NCI-H2171 treated with DMSO at 0.1 percent for 48 hours (cell line): Measurements from ENCODE around the gene MMP12.

Experiments
- DNase-seq: peaks from one replicate; lab custom pipeline; 2025; lab: John Stamatoyannopoulos, UW

Gene MMP12

DNA sequence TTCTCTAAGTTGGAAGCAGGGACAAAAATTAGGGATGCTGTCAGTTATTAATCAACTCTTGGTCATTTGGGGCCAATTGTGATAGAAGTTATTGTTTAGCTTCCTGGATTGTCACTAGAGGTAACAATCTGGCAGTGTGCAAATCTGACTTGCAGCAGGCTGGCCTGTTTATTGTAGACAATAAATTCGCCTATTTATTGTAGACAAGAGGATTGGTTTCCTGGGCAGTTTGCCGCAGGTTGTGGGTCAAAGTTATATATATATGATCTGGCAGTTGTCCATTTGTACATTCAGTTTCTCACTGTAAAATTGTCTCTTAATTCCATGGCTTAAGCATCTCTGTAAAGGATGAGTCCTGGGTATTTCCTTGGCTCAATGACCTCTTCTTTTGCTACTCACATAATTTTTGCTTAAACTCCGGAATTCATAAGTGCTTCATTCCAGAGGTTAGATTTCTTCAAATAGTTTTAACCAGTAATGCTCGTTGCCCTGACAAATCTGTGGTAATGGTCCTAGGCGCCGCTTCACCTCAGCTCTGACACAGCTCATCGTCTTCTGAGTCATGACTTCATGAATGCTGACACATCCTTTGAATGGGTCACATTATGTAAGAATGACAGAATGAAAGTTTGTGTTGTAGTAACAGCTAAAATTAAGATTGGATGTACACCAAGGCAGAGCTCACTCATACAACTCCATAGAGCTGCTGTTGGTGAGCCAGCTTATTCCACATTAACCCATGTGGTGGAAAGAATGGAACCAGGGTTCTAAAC is 23.6 kb downstream of the MMP12 start:
- DNase-seq = no peak

DNA sequence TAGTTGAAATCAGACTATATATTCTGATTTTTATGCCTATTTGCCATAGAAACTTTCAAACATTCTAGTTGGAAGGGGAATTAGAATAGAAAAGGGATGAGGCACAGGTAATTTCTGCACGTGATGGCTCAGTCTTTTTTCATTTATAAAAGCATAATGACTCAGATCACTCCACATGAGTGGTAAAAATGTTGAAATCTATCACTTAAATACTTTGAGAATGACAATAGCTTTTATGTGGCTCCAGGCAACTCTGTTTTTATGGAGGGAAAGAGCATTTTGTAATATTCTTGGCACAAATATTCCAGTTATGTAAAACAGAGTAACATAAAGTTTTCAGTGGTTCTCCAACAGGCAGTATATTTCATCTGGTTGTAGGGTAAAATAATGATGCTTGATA is 25.5 kb downstream of the MMP12 start:
- no peak for DNase-seq

- DNase-seq = no peak
Measured at GRCh38 chr11:102846292-102846691, 28.5 kb downstream of the MMP12 start.

DNA sequence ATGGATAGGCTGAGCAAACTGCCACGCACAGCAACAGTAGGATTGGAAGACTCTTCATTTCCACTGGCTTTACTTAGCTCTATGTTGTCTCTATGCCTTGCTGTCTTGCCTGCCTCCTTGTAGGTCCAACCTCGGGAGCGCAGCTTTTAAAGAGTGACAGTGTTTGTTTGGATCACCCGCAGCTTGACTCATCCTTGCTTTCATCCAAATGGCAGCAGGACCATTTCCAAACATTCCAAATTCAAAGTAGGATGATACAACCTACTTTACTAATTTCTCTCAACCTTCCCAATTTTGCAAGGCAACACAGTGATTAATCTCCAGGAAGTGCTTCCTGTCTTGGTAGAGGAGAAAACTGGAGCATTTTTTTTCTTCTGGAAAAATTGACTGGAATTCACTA is 31.3 kb downstream of the MMP12 start, which contains the start of gene MMP3:
MMP3 (minus strand) TSS at position 121 of the 400 bp plus-strand sequence; CDS start at position 58, 63 bp downstream.
- no peak for DNase-seq

GRCh38 chr11:102842930-102843329 is 31.9 kb downstream of the MMP12 start:
- no peak for DNase-seq

DNA sequence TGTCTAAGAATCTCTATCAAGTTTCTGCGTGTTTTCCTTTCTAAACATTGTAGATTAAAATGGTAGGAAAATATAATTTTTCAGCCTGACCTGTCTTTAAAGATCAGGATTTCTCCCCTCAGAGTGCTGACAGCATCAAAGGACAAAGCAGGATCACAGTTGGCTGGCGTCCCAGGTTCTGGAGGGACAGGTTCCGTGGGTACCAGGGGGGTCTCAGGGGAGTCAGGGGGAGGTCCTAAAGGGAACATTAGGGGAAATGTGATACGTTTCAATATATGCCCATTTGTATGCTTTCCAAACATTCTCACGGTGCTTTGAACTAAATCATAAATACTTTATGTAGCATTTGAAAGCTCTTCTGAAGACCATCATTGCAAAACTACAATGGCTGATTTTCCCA is 34.8 kb downstream of the MMP12 start:
- no peak for DNase-seq

GRCh38 chr11:102837646-102838045 is 37.1 kb downstream of the MMP12 start:
- DNase-seq = no peak

DNA sequence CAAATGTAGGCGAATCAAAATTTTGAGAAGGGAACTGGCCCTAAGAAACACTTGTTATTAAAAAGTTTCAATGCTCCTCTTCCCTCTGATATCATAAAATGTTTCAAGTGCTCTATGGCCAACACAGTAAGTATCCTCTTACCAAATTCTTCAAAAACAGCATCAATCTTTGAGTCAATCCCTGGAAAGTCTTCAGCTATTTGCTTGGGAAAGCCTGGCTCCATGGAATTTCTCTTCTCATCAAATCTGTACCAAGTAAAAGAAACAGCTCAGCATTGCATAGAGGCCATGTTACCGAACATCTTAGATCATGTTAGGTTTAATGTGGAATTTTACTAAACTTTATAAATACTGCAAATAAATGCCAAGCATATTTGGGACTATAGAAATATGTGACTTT is 37.6 kb downstream of the MMP12 start:
- DNase-seq = no peak

DNA sequence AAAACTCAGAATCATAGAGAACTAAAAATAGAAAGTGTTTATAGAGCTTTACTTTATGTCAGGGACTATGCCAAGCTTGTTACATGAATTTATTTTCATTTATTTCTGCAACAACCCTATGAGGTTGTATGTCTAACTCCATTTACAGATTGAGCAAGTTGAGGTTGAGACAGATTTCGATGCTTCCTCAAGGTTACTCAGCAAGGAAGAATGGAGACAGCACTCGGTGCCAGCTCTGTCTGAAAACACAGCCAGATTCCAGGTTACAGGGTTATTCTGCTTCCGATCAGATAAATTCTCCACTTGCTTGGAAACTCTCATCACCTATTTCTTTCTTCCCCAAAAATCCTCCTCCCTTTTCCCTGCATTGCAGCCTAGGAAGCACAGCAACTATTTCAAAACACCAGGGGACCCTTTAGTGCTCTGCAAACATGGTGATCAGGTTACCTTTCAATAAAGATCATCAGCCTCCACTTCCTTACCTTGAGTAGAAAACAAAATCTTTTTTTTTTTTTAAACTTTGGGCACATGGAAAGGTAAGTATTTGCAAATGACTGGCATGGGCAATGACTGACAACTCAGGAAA is 38.4 kb downstream of the MMP12 start:
- DNase-seq = no peak

GRCh38 chr11:102833731-102834130 is 41.1 kb downstream of the MMP12 start:
- DNase-seq = no peak

- DNase-seq = no peak
Measured at GRCh38 chr11:102832612-102833011, 42.2 kb downstream of the MMP12 start.

DNA sequence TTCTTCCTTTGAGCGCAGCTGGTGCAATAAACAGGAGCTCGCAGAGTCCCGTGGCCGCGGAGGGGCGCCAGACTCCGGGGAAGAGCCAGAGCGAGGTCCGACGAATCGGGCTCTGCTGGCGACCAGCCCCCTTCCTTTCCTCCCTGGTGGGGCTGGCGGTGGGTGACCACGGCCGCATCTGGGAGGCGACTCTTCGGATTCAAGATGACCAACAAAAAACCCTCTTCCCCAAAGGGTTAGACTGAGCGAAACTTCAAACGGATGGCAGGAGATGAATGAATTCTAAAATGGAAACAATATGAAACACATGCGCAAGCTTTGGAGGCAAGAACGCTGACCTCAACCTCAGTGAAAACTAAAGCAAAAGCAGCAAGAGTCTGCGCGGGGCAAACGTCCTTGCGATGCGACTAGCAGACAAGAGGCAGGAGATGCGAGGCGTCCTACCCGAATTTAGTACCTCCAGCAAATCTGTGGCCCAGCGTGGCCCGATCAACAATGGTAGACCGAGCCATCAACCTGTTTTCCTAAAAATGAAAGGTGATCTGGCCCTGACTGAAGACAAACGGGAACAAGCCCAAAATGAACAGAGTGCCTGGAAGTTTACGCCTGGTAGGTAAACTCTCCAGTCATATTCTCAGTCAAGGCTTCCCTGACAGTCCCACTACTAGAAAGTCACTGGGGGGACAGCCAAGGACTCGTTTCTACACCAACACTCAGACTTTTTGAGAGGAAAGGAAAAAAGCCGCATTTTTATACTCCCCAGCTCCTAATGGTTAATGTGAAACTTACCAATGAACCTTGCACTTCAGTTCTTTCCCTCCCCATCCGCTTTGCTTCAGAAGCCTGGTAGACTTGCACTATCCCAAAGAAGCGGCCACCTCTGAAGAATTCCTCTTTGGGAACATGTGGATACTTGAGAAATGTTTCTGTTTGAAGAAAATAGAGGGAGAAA is 43.0 kb downstream of the MMP12 start:
- no peak for DNase-seq

DNA sequence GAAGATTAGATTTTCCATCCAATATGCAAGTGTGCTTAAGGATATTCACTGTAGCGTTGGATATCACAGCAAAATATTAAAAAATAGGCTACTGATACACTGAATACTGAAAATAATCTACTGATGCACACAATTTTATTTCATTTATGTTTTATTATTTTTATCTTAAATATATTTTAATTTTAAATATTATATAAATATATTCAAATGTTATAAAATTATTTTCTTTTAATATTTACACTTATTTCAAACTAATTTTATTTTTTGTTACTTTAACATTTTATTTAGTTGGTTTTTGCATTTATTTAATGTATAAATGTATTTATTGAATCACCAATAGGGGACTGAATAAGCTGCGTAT is 43.7 kb downstream of the MMP12 start:
- DNase-seq = no peak

- no peak for DNase-seq
Measured at GRCh38 chr11:102830001-102830727, 44.6 kb downstream of the MMP12 start.

- DNase-seq = no peak
Measured at GRCh38 chr11:102829316-102830000, 45.3 kb downstream of the MMP12 start.

DNA sequence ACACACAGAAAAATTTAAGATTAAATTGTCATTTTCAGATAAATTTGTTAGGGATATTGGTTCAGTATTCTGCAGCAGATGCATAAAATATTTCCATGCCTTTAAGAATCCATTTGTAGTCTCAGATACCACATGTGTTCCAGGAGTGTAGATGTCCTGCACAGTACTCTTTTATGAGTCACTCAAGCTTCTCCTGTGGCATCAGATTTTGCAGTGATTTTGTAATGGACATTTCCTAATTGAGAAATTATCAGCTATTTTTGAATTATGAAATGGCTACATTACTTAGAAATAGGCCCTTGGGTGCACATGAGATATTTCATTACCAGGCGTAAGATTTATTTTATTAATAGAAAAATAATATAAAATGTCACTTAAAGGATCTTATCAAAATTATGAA is 50.2 kb downstream of the MMP12 start:
- no peak for DNase-seq

DNA sequence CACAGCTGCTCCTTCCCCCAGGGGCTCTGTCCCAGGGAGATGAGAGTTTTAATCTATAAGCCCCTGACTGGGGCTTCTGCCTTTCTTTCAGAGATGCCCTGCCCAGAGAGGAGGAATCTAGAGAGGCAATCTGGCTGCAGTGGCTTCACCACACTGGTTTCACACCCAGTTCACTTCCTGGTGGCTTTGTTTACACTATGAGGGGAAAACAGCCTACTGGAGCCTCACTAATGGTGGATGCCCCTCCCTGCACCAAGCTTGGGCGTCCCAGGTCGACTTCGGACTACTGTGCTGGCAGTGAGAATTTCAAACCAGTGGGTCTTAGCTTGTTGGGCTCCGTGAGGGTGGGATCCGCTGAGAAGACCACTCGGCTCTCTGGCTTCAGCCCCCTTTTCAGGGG is 55.3 kb downstream of the MMP12 start:
- no peak for DNase-seq

DNA sequence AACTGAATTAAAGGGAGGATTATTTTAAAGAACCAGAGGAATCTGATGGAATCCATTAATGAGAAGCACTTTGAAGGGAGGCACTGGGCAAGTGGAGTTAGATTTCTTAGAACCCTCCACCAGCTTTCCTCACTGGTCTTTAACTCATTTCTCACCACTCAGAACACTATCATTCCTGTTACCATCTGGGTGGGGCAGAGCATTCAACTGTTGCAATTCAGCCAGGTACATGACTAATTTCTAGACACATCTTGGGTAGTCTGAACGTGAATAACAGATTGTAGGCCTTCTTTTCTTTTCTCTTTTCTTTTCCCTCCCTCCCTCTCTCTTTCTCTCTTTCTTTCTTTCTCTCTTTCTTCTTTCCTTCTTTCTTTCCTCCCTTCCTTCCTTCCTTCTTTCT is 61.3 kb downstream of the MMP12 start:
- DNase-seq = no peak
